Hippocampal formation (tissue), 2 donors: ENCODE results near the gene AMZ2.
"Not testable (repeated sequence)": the region's sequence is repeated elsewhere in the genome, so short reads cannot be mapped to it uniquely, and the experiment has no call there.

Experiments used
- DNase-seq, 2 donors: peaks; one replicate each; lab custom pipeline; 2025; lab: John Stamatoyannopoulos, UW

The AMZ2 gene

GRCh38 chr17:68249354-68249765, 1.5 kb downstream of the AMZ2 start:
- DNase-seq: no peak

GRCh38 chr17:68253426-68253825, 5.6 kb downstream of the AMZ2 start:
- DNase-seq: not testable (repeated sequence)

GRCh38 chr17:68255151-68255550, 7.3 kb downstream of the AMZ2 start:
- DNase-seq: no peak

- DNase-seq: no peak
These were observed 8.1 kb downstream of the AMZ2 start for GRCh38 chr17:68255731-68256538.

GRCh38 chr17:68256701-68257100, 8.9 kb downstream of the AMZ2 start:
- DNase-seq: not testable (repeated sequence)

GRCh38 chr17:68257934-68258333, 10.1 kb downstream of the AMZ2 start:
- DNase-seq: no peak

- DNase-seq: peak in 1 of 2 donors; percentile 10
These were observed 11.2 kb downstream of the AMZ2 start for GRCh38 chr17:68258890-68259647.

GRCh38 chr17:68259648-68259951, 11.8 kb downstream of the AMZ2 start:
- DNase-seq: not testable (repeated sequence)

GRCh38 chr17:68260051-68260762, 12.4 kb downstream of the AMZ2 start:
- no peak for DNase-seq

- DNase-seq: not testable (repeated sequence)
These were observed 14.6 kb downstream of the AMZ2 start for GRCh38 chr17:68262467-68262866.

- DNase-seq: not testable (repeated sequence)
These were observed 15.3 kb downstream of the AMZ2 start for GRCh38 chr17:68263101-68263681.

GRCh38 chr17:68265833-68266232, 18.0 kb downstream of the AMZ2 start:
- DNase-seq: not testable (repeated sequence)

- no peak for DNase-seq
These were observed 25.9 kb downstream of the AMZ2 start for GRCh38 chr17:68273722-68274121.

- DNase-seq: not testable (repeated sequence)
These were observed 28.5 kb downstream of the AMZ2 start for GRCh38 chr17:68276339-68276738.

- no peak for DNase-seq
These were observed 30.0 kb downstream of the AMZ2 start for GRCh38 chr17:68277807-68278206.

- not testable (repeated sequence) for DNase-seq
These were observed 34.1 kb downstream of the AMZ2 start for GRCh38 chr17:68281965-68282364.

GRCh38 chr17:68288375-68288774, 40.5 kb downstream of the AMZ2 start:
- no peak for DNase-seq

GRCh38 chr17:68288804-68289203, 41.0 kb downstream of the AMZ2 start:
- DNase-seq: no peak

GRCh38 chr17:68289473-68289872, 41.6 kb downstream of the AMZ2 start:
- no peak for DNase-seq

- no peak for DNase-seq
These were observed 42.1 kb downstream of the AMZ2 start for GRCh38 chr17:68289936-68290267.

GRCh38 chr17:68290268-68290954, 42.6 kb downstream of the AMZ2 start:
- DNase-seq: no peak
